HL-60 (cell line): Measurements from ENCODE around the gene DPP6.

Experiments used
- GABPA ChIP-seq: IDR thresholded peaks from 2 replicates; pipeline ENCODE4 v1.6.1; 2012; ENCODE audit warnings: low read depth
- POLR2AphosphoS5 ChIP-seq: IDR thresholded peaks from 2 replicates; pipeline ENCODE4 v1.6.1; 2012; ENCODE audit warnings: low read depth
- SPI1 ChIP-seq: IDR thresholded peaks from 2 replicates; pipeline ENCODE4 v1.6.1; 2012; ENCODE audit warnings: low read depth, mild to moderate bottlenecking, borderline replicate concordance
- TF ChIP-seq, protein P1 (sequence below): IDR thresholded peaks from one replicate; pipeline ENCODE4 v1.5.1; 2011; ENCODE audit warnings: low read length, control low read depth, inconsistent platforms; ENCODE audit not compliant: insufficient read depth
- TF ChIP-seq, protein P2 (sequence below): IDR thresholded peaks from 2 replicates; pipeline ENCODE4 v1.6.1; 2012; ENCODE audit warnings: low read depth; ENCODE audit not compliant: insufficient replicate concordance

DNA sequence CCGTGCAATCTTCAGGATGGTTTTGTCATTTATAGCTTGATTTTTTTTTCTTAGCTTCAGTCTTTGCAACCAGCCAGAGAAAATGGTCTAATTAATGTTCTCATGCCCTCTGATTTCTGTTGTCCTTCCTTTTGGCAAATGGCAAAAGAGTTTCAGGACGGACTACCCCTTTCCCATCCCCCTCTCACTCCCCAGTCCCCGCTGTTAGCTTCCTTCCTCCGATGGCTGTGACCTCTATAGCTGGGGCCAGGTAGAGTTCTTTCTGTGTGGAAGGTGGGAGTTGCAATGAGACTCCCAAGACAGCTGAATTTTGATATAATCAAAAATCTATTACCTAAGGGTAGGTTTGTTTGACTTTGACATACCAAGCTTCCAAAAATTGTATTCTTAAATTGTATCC is 588.7 kb downstream of the DPP6 start:
- TF ChIP-seq, protein P1, sequence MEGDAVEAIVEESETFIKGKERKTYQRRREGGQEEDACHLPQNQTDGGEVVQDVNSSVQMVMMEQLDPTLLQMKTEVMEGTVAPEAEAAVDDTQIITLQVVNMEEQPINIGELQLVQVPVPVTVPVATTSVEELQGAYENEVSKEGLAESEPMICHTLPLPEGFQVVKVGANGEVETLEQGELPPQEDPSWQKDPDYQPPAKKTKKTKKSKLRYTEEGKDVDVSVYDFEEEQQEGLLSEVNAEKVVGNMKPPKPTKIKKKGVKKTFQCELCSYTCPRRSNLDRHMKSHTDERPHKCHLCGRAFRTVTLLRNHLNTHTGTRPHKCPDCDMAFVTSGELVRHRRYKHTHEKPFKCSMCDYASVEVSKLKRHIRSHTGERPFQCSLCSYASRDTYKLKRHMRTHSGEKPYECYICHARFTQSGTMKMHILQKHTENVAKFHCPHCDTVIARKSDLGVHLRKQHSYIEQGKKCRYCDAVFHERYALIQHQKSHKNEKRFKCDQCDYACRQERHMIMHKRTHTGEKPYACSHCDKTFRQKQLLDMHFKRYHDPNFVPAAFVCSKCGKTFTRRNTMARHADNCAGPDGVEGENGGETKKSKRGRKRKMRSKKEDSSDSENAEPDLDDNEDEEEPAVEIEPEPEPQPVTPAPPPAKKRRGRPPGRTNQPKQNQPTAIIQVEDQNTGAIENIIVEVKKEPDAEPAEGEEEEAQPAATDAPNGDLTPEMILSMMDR, result no peak
- TF ChIP-seq, protein P2, sequence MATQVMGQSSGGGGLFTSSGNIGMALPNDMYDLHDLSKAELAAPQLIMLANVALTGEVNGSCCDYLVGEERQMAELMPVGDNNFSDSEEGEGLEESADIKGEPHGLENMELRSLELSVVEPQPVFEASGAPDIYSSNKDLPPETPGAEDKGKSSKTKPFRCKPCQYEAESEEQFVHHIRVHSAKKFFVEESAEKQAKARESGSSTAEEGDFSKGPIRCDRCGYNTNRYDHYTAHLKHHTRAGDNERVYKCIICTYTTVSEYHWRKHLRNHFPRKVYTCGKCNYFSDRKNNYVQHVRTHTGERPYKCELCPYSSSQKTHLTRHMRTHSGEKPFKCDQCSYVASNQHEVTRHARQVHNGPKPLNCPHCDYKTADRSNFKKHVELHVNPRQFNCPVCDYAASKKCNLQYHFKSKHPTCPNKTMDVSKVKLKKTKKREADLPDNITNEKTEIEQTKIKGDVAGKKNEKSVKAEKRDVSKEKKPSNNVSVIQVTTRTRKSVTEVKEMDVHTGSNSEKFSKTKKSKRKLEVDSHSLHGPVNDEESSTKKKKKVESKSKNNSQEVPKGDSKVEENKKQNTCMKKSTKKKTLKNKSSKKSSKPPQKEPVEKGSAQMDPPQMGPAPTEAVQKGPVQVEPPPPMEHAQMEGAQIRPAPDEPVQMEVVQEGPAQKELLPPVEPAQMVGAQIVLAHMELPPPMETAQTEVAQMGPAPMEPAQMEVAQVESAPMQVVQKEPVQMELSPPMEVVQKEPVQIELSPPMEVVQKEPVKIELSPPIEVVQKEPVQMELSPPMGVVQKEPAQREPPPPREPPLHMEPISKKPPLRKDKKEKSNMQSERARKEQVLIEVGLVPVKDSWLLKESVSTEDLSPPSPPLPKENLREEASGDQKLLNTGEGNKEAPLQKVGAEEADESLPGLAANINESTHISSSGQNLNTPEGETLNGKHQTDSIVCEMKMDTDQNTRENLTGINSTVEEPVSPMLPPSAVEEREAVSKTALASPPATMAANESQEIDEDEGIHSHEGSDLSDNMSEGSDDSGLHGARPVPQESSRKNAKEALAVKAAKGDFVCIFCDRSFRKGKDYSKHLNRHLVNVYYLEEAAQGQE, result no peak
- TF ChIP-seq POLR2AphosphoS5 (no peak), GABPA (no peak), SPI1 (no peak)
